Measurements from ENCODE around the gene LRRN2. TPM values are rescaled to one million over a fixed set of nuclear protein-coding genes. Genes with fewer than 3 reads are reported as not detected.

Gene LRRN2
- total RNA-seq, 1 donor from 2014 or later = 6.5 TPM

DNA sequence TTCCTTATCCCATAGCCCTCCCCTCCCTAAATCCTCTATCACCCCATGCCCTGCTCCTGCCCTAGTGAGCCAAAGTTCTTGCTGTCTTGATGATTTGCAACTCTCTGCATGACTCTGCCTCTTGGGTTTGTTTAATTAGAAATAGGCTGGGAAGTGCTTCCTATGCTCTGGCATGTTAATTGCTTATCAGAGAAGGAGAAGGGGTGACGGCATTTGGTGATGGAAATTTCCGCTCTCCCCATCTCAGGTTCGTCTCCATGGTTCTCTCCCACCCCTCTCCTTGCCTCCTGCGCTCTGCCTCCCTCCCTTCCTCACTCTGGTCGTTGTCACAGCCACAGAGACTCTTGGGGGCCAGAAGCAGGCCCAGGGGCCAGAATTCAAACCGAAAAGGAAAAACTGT, 68.9 kb downstream of the LRRN2 start:
- Histone ChIP-seq H3K4me3 (no peak overlapping the region), H3K36me3 (no peaks in the 10 kb centered on the region), H3K4me1 (no peaks in the 10 kb centered on the region), H3K27ac (no peak overlapping the region), H3K9me3 (no peaks in the 10 kb centered on the region), H3K27me3 (no peaks in the 10 kb centered on the region)
- TF ChIP-seq, protein P1, sequence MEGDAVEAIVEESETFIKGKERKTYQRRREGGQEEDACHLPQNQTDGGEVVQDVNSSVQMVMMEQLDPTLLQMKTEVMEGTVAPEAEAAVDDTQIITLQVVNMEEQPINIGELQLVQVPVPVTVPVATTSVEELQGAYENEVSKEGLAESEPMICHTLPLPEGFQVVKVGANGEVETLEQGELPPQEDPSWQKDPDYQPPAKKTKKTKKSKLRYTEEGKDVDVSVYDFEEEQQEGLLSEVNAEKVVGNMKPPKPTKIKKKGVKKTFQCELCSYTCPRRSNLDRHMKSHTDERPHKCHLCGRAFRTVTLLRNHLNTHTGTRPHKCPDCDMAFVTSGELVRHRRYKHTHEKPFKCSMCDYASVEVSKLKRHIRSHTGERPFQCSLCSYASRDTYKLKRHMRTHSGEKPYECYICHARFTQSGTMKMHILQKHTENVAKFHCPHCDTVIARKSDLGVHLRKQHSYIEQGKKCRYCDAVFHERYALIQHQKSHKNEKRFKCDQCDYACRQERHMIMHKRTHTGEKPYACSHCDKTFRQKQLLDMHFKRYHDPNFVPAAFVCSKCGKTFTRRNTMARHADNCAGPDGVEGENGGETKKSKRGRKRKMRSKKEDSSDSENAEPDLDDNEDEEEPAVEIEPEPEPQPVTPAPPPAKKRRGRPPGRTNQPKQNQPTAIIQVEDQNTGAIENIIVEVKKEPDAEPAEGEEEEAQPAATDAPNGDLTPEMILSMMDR (IDR thresholded peaks at IDR 0.05) = no peak
- intact Hi-C loops (cut with DNase I) = no loop called here
- DNase-seq (ENCODE audit: low spot score in 2 of 2) = no peak

DNA sequence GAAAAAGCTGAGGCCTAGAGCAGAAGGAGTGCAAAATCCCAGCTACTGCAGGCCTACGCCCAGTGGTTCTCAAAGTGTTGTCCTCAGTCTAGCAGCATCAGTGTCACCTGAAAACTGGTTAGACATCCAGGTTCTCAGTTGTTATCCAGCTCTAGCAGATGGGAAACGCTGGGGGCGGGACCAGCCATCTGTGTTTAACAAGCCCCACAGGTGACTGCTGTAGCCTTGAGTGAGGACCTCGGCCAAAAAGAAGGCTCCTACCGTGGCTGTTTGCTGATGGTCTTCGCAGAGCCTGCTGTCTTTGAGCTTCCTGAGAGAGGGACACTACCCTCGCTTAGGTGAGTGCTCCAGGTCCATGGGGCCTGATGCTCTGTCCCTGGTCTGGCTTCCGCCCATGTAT, 69.7 kb downstream of the LRRN2 start:
- TF ChIP-seq, protein P1 (IDR thresholded peaks at IDR 0.05) = no peak
- no peaks in the 10 kb centered on the region for H3K36me3 ChIP-seq
- H3K27ac ChIP-seq = no peak overlapping the region
- intact Hi-C loops (cut with DNase I) = no loop called here
- no peak overlapping the region for H3K4me3 ChIP-seq
- no peak for DNase-seq (ENCODE audit: low spot score in 2 of 2)
- no peaks in the 10 kb centered on the region for H3K27me3 ChIP-seq
- H3K4me1 ChIP-seq = no peaks in the 10 kb centered on the region
- H3K9me3 ChIP-seq = no peaks in the 10 kb centered on the region

DNA sequence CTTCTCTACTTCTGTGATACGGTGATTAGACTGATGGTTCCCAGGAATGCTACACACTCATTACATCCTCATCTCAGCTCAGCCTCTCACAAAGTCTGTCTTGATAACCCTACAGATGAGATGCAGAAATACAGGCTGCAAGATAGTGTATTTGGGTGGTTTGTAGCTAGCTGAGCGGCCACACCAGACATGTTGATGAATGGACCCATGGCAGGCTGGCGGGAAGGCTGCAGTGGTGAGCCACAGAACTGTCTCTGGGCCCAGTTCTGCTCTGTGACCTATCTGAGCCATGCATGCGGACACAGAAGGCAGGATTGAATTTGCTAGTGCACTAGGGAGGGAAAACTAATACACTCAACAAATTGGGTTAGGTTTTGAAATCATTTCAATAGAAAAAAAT, 71.9 kb downstream of the LRRN2 start:
- Histone ChIP-seq H3K9me3 (no peaks in the 10 kb centered on the region), H3K27me3 (no peaks in the 10 kb centered on the region), H3K27ac (no peak overlapping the region), H3K4me1 (no peaks in the 10 kb centered on the region), H3K36me3 (no peaks in the 10 kb centered on the region), H3K4me3 (no peak overlapping the region)
- DNase-seq (ENCODE audit: low spot score in 2 of 2) = no peak
- TF ChIP-seq, protein P1 (IDR thresholded peaks at IDR 0.05) = no peak
- intact Hi-C loops (cut with DNase I) = no loop called here

DNA sequence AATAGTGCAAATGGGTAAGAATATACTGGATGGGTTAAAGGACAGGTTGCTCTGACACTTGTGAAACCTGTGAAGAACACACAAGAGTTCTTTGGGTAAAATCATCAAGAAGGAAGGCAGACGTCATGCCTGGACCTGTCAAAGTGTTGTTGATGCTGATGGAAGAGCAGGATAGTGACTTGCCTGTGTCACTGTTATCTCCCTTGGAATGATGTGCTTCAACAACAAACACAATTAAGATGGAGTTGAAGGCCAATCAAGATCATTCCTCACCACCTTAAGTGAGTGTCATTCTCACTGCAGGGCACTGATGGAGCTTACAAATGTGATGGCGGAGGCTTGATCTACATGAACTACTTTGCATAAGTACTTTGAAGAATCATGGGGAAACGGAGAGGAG, 73.2 kb downstream of the LRRN2 start:
- no peaks in the 10 kb centered on the region for H3K27me3 ChIP-seq
- no peak for DNase-seq (ENCODE audit: low spot score in 2 of 2)
- H3K27ac ChIP-seq = no peak overlapping the region
- TF ChIP-seq, protein P1 (IDR thresholded peaks at IDR 0.05) = no peak
- H3K4me1 ChIP-seq = no peaks in the 10 kb centered on the region
- no peaks in the 10 kb centered on the region for H3K36me3 ChIP-seq
- no peak overlapping the region for H3K4me3 ChIP-seq
- intact Hi-C loops (cut with DNase I) = no loop called here
- H3K9me3 ChIP-seq = no peaks in the 10 kb centered on the region

DNA sequence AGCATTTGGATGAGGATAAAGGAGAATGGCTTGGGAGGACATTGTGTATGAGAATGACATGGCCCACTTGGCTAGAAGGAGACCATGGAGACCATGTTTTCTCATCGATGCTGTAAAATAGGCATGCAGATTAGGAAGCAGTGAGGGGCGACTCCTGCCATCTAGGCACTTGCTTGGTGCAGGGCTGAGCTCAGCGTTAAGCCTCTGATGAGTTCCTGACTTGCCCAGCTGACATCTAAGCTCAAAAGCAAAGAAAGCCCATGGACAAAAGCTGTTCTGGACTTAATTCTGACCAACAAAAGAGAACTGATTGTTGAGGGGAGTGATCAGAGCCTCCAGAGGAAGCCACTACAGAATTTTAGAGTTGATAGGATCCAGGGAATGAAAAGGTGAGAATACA, 74.5 kb downstream of the LRRN2 start:
- Histone ChIP-seq H3K27me3 (no peaks in the 10 kb centered on the region), H3K4me1 (no peaks in the 10 kb centered on the region), H3K36me3 (no peaks in the 10 kb centered on the region), H3K4me3 (no peak overlapping the region), H3K9me3 (no peaks in the 10 kb centered on the region), H3K27ac (no peak overlapping the region)
- TF ChIP-seq, protein P1 (IDR thresholded peaks at IDR 0.05) = no peak
- DNase-seq (ENCODE audit: low spot score in 2 of 2) = no peak
- intact Hi-C loops (cut with DNase I) = no loop called here

DNA sequence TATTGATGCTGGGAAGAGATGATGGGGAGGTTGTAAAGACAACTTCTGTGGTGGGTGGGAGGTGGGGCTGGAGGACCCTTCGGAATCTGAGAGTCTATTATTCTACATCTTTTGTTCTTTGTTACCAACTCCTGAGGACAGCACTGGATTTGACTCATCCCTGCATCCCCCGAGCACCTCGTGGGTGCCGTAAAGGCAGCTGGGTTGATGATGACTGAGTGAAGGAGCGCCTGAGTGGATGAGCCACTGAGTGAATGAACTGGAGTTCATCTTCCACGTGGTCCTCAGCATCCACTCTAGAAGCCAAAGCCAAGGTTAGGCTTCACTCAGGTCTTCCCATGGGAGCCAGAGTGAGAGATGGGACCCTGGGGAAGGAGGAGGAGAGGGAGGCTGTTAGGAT, 77.6 kb downstream of the LRRN2 start:
- intact Hi-C loops (cut with DNase I) = no loop called here
- DNase-seq (ENCODE audit: low spot score in 2 of 2) = no peak

More for the DNA sequence above, 77.6 kb downstream of the LRRN2 start:
- Histone ChIP-seq H3K27me3 (no peaks in the 10 kb centered on the region), H3K4me3 (no peak overlapping the region), H3K36me3 (no peaks in the 10 kb centered on the region), H3K4me1 (no peaks in the 10 kb centered on the region), H3K9me3 (no peaks in the 10 kb centered on the region), H3K27ac (no peak overlapping the region)
- TF ChIP-seq, protein P1 (IDR thresholded peaks at IDR 0.05) = no peak

All from ascending aorta (tissue), 2 donors.